ENCODE measurements around the gene ABTB2.
"Not testable (repeated sequence)": the region's sequence is repeated elsewhere in the genome, so short reads cannot be mapped to it uniquely, and the experiment has no call there.

The ABTB2 gene

DNA sequence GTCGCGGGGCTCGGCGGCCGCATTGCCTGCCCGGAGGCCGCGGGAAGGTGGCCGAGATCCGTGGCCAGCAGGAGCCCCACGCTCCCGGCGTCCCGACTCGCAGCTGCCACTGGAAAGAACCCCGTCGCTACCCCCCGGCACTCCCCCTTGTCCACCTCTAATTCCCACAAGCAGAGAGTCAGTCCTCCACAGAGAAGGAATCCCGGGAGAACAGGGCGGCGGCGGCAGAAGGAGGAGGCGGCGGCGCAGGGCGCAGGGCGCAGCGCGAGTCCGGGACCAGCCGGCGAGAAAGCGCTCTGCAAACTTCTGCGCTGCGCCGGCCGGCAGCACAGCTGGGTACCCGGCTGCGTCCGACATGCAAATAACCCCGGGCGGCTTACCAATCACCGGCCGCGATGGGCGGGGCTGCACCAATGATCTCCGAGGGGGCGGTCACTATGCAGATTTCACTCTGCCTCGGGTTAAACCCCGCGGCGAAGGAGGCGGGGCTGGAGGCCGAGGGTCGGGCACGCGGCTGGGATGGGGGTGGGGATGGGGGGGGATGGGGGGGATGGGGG, at the start of gene ABTB2:
TSS of gene ABTB2 (minus strand) at position 310 of the 557 bp plus-strand sequence.
- peak; percentile 96 for DNase-seq

DNA sequence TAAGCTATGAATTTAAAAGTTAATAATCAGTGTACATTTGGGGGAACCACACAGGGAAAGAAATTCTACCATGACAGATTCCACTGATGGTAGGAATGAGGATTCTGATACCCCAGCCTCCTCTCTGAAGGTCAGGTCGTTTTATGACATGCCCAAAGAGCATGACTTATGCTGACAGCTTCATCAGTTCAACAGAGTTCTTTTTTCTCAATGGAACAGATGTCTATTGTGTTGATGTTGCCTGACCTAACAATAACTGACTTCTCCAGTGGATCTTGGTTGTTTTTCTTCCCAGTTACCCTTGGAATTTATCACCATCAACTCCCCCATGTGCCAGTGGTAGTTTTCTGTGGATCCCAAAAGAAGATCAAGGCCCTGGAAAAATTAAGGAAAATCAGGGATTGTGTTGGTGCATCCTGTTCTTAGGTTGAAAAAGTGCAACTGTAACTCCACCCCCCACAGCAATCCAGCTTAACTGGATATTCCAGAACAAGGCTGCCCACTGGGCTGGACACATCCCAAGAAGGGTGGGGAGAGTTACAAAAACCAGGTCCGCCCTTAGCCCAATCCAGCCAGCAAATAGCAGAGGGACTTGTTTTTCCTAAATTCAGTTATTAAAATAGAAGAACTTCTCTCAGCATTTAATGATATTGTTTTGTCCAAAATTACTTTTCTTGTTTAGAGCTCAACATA, 49.5 kb upstream of the ABTB2 start:
- DNase-seq = no peak

DNA sequence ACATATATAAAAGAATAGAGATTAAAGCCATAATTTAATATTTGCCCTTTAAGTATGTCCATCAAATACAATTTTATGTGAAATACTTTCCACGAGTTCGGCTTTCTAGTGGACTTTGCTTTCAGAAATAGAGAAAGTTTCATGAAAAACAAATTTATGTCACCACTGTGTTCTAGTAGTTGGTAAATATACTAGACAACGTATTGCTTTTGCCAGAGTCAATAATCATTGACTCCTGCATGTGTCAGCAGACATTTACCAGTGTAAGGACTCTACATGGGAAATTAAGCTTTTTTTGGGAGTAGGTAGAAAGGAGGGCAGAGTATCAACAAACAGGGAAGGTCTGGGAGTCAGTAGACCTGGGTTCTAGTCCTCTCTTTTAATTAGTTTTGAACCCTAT, 48.6 kb upstream of the ABTB2 start:
- no peak for DNase-seq

DNA sequence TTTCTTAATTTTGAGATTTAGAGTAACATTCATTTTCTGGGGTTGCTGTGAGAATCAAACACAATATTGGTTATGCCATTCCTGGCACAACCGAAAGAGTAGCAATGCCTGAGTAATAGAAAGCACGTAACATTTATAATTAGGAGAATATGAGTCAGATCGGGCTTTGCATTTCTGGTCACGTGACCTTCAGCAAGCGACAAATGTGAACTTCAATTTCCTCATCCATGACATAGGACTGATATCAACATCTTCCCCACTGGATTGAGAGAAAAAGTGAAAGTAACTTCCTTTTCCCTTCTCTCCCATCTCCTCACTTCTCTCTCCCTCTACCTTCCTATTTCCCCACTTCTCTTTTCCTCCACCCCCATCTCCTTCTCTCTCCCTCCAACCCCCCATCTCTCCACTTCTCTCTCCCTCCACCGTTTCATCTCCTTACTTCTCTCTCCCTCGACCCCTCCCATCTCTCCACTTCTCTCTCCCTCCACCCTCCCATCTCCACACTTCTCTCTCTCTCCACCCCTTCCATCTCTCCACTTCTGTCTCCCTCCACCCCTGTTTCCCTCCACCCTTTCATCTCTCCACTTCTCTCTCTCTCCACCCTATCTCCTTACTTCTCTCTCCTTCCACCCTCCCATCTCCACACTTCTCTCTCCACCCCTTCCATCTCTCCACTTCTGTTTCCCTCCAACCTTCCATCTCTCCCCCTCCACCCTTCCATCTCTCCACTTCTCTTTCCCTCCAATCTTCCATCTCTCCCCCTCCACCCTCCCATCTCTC, 47.5 kb upstream of the ABTB2 start:
- DNase-seq = peak in 1 of 2 donors; percentile 26

DNA sequence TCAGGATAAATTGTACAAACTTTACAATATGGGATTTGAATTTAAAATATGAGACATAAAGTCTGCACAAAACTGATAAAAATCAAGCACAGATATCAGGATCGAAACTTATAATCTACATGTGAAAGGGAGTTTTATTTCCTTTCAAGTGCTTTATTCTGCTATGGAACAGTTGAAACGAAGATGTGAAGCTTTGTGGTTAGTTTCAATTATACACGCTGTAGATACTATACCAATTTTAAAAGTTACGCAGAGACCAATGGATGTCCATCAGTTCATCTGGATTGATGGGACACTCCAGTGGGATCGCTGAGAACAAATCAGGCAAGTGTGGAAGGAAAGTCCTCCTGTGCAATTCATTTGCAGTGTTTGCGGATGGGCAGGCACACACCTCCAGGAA, 46.5 kb upstream of the ABTB2 start:
- DNase-seq = no peak

DNA sequence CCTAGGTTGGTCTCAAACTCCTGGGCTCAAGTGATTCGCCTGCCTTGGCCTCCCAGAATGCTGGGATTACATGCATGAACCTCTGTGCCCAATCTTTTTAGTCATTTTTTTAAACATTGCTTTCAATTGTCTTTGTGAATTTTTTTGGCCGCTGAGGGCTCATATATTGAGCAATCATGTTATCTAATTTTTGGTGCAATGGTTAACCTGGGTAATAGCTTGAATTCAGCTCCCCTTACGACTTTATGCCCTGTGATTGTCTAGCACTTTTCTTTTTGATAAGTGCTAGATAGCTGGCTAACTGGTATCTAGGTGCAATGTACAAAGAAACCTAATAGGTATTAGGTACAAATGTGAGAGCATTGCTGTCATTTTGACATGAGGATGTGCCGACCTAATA, 45.6 kb upstream of the ABTB2 start:
- no peak for DNase-seq

DNA sequence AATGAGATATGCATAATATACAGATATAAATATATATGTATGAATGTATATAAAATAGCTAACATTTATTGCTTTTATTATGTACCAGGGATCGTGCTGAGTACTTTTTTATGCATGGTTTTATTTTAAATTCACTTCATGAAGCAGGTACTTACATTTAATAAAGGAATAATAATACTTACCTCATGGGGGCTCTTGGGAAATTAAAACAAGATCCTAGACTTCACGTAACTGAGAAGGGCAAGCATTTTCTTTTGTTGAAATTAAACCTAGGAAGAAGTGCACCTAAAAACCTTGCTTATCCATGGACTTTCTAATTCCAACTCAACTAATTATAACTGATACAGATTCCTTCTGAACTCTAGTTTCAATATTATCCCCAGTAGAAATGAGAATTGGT, 40.0 kb upstream of the ABTB2 start:
- DNase-seq = no peak

DNA sequence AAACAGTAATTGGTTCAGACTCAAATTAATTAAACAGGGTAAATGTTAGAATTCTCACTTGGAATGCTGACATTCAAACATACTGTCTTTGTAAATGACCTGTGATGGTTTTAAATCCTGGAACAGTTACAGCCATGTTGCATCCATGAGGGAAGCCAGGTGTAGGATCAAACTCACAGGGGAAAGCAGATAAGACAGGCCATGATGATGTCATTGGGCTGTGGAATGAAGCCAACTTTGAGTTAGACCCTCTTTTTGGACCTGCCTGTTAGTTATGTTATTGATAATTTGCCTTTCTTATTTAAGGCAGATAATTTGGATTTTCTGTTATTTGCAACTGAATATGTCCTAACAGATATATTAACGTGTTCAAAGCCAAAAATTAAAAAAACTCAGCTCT, 39.3 kb upstream of the ABTB2 start:
- no peak for DNase-seq

DNA sequence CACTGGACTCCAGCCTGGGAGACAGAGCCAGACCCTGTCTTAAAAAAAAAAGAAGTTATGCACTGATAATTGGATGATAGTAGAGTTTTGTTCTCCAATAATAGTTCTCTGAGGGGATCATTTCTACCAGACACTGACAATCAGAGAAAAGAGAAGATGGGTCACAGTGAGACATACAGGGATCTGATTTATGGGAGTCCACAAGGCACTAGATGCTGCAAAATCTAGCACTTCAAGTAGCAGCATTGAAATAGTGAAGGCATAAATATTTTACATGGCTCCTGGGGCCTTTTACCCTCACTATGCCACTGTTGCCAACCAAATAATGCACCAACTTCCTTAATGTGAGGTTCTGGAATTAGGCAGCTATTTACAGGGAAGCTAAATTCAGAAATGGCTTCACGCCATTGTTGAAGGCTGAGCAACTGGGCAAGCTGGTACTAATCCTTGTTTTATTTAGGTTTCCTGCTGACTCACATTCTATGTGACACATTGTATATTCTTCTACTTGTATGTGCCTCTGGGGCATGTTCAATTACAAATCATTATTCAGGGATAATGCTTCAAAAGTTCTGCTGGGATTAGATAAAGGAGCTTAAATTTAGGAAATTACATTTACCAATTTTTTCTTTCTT, 38.2 kb upstream of the ABTB2 start:
- DNase-seq = no peak

DNA sequence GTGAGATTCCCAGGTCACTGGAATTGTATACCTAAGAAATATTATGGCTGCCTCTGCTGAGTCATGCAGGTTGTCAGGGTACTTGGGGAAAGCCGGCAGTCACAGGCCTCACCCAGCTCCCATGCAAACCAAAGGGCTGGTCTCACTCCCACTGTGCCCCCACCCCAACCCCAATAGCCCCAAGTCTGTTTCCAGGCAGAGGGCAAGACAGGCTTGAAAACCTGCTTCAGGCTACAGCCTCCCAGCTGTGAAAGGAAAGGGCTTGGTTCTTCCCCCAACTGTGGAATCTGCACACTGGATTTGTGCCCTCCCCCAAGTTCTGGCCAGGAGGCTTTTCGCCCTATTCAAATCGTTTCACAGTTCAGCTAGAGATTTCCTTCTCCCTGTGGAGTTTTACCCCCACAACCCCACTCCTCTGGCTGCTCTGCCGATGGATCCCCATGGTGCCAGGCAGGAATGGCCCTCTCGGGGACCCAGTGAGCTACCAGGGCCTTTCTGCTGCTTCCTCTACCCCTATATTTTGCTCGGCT, 37.0 kb upstream of the ABTB2 start:
- no peak for DNase-seq

DNA sequence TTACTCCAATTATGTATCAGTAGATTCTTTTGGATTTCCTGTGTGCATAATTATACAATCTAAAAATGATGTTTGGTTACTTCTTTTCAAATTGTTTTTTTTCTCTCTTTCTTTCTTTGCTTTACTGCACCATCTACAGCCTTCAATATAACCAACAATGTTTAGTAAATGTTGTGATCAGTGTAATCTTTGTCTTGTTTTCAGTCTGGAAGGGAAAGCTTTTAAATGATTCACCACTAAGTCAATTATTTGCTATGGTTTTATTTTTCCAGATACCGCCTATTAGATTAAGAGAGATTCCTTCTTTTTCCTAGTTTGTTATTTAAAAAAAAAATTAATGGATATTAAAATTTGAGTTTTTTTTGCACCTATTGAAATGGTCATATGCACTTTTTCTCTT, 29.8 kb upstream of the ABTB2 start:
- no peak for DNase-seq

DNA sequence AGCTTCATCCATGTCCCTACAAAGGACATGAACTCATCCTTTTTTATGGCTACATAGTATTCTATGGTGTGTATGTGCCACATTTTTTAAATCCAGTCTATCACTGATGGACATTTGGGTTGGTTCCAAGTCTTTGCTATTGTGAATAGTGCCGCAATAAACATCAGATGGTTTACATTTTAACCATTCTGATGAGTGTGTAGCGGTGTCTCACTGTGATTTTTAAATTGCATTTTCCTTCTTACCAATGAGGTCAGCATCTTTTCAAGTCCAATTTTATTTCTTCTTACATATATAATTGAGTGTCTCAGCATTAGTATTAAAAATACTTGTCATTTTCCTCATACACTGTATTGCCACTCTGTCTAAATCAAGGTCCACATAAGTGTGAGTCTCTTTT, 28.5 kb upstream of the ABTB2 start:
- DNase-seq = not testable (repeated sequence)

DNA sequence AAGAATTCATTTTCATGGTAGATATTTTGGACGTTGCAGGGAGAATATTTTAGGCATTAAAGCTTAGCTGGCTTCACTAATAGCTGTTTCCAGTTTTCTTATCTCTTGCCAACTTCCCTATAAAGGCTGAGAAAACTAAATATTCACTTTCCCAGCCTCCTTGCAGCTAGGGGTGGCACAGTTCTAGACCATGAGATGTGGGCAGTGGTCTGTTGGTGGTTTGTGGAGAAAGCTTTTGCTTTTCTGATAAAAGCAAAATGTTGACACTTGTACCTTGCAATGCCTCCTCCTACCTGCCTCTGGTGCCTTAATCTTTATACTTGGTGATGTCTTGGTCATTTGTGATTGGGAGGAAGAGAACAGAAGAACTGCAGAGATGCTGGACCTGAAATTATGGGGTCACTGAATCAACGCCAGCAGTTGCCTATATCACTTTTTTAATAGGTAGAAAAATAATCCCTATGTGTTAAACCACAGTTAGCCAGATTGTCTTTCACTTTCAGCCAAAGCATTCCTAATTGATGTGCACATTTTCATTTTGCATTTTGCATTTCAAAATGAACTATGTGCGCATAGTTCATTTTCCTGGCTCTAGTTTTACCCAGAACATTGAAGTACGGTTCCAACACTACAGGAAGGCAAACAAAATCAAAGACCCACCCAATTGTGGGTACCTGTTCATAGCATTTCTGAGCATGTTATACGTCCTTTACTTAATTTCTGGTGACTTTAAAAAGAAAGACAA, 24.9 kb upstream of the ABTB2 start:
- no peak for DNase-seq

DNA sequence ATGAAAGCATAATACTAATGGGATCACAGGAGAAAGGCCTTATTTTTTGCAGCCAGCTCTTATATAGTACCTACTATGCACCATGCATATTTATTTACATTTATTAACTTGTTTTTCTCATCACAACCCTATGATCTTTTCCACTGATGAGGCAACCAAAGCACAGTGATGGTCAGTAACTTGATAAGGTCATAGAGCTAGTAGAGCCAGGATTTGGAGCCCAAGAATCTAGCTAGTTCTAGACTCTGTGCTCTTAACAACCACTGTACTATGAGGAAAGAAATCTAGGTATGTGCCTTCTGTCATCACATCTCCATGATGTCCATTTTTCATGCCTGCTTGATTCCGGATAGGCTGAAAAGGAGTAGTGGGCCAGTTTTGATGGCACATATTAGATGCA, 24.0 kb upstream of the ABTB2 start:
- no peak for DNase-seq

DNA sequence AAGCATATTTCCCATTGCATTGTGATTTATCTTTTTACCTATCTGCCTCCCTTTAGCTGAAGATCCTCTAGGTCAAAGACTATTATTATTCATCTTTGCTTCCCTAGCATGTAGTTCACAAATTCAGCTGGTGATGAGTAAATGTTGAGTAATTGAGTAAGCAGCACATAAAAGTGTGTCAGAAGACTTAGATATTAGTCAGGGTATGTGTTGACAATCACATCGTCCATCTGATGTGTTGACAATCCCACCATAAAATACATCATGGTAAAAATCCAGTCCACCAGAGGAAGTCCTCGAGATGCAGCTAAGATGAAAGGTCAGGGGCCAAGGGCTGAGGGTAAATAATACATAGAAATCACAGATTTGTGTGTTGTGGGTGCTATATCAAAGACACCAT, 22.9 kb upstream of the ABTB2 start:
- no peak for DNase-seq

DNA sequence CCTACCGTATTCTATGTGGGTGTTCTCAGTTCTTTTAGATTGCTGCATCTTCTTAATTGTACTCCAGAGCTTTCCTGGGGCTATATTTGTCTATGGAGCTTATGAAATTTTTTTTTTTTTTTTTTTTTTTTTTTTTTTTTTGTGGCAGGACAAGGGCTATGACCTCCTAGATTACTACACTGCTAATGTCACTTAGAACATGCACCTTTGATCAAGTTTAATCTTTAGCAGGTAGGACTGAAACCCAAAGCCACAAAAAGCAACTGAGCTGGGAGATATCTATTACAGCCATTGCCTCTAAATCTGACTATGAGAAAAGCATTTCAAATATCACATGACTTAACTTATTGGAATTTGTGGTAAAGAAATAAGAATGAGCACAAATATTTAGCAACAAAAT, 21.7 kb upstream of the ABTB2 start:
- DNase-seq = no peak

DNA sequence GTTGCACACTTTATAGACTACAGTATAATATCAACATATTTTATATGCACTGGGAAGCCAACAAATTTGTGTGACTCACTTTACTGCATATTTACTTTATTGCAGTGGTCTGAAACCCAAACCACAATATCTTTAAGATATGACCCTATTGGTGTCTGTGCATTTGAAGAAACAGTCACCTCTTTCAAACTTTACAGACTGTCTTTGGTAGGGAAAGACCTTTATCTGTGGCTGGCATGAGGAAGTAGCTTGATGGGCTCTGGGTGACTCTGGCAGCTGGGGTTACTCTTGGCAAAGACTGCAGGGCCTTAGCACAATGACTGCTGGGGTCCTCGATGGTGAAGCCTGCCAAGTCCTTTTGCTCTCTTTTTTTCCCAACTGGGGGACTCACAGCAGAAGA, 21.3 kb upstream of the ABTB2 start:
- DNase-seq = no peak

DNA sequence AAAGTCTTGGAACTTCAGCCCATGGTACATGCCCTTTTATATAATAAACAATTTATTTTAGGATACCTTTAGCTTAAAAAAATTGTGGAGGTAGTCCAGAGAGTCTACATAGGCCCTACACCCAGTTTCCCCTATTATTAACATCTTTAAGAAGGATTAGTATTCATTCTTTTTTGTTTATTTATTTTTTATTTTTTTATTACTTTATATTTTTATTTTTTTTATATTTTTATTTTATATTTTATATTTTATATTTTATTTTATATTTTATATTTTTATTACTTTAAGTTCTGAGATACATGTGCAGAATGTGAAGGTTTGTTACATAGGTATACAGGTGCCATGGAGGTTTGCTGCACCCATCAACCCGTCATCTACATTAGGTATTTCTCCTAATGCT, 15.9 kb upstream of the ABTB2 start:
- no peak for DNase-seq

DNA sequence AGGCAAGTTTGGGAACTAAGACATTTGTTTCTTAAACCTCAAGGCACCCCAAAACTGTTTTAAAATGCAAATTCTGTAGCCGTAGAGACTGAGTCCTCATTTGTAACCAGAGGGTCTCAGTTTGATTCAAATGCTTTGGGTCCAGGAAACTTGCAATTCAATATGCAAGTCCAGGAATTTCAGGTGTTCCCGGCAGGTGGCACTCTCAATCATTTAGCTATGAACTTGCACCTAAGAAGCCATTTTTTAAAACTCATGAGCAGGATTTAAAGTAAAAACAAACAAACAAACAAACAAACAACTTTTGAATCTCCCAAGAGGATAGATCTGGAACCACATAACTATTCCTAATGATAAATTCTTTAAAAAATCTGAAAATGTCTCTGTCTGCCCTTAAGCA, 8.7 kb upstream of the ABTB2 start:
- DNase-seq = no peak

DNA sequence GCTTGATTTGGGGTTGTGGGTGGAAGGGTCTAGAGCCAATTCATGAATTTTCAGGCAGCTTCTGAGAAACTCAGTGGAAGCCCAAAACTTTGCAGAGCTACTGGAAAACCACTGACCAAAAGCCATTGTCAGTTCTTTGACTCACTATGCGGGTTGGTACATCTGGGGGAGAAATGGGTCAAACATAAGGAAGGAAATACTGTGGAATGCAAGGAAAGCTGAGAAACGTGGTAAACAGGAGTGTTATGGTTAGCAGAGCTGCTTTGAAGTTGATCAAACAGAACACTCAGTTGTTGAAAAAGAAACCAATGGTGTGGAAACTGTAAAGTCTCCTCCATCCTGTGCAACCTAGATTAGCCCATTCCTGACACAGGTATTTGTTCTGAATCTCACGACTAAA, 6.3 kb upstream of the ABTB2 start:
- no peak for DNase-seq

DNA sequence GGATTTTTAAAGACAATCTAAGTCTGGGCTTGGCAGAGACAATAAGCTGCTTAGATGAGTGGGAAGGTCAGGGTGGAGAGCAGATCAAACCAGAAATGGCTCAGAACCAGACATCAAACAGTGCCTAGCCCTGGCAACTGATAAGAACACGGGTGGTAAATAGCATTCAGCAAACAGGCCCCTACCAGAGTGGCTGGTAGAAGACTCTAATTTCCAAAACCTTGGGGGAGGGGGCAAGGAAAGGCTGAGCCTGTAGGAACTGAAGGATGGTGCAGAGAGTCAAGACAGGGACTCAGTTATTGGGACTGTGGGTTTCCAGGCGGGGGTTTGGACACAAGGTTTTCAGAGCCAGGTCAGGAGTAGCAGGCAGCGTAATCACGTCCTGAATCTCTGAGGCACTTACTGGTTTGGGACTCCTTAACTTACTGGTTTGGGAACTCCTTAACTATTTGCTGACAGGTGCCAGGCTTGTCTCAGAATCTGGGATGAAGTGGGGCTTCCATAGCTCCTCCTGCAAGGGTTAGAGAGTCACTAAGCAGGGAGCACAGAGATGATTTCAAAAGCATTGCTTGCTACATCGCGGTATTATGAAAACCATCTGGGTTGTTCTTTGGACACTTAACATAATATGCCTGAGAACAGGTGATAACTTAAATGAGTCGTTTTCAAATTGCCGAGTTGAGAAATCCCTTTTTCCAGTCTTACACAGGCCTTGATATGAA, 5.7 kb upstream of the ABTB2 start:
- DNase-seq = no peak

DNA sequence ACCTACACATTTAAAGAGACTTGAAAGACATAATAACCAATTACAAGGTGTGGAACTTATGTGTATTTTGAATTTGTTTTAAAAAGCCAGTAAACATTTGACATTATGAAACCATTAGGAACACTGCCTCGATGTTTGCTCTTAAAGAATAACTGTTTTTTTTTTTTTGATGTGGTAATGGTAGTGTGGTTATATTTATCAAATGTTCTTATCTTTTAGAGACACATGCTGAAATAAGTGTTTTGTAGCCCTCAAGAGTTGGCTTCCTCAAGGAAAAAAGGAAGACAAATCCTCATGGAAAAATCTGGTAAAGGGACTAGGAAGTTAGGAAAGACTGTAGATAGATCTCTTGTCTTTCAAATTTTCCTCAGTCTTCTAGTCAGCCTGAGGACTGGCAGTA, 2.2 kb upstream of the ABTB2 start:
- DNase-seq = no peak
